SK-N-SH treated with all-trans-retinoic acid at 6 μM for 48 hours (cell line): Measurements from ENCODE around the gene ST6GALNAC3.
A peak's percentile ranks its signal among the peaks of the same experiment; 100 is the strongest.

Source experiments
- ATAC-seq: fragments of 200-7000 bp; cut with Tn5 transposase; 3 replicates; pipeline ENCODE4 v1.9.1; 2020; ENCODE audit warnings: mild to moderate bottlenecking, moderate library complexity
- ARNTL ChIP-seq: fragments of 450-650 bp; formaldehyde crosslinking; IDR thresholded peaks from 2 replicates; pipeline ENCODE4 v1.5.0; 2020; ENCODE audit warnings: low read depth, mild to moderate bottlenecking, moderate library complexity, borderline replicate concordance
- BACH2 ChIP-seq: fragments of 250-450 bp; sonication (Bioruptor Pico); IDR thresholded peaks from 2 replicates; pipeline ENCODE4 v1.9.0; 2021; ENCODE audit warnings: mild to moderate bottlenecking, borderline replicate concordance
- CREB5 ChIP-seq: fragments of 250-450 bp; sonication (Bioruptor Pico); IDR thresholded peaks from 2 replicates; pipeline ENCODE4 v1.5.1; 2020; ENCODE audit warnings: low read depth, mild to moderate bottlenecking, moderate library complexity
- CSDC2 ChIP-seq: fragments of 250-450 bp; sonication (Bioruptor Pico); IDR thresholded peaks from 2 replicates; pipeline ENCODE4 v1.5.0; 2020; ENCODE audit warnings: mild to moderate bottlenecking, moderate library complexity
- ESRRG ChIP-seq: fragments of 250-450 bp; sonication (Bioruptor Pico); IDR thresholded peaks from 2 replicates; pipeline ENCODE4 v1.6.1; 2021; ENCODE audit warnings: mild to moderate bottlenecking
- OSR1 ChIP-seq: fragments of 250-450 bp; sonication (Bioruptor Pico); IDR thresholded peaks from 2 replicates; pipeline ENCODE4 v1.8.0; 2022; ENCODE audit warnings: moderate library complexity, mild to moderate bottlenecking, inconsistent platforms
- PPARA ChIP-seq: fragments of 250-450 bp; sonication (Bioruptor Pico); IDR thresholded peaks from 2 replicates; pipeline ENCODE4 v1.5.0; 2020; ENCODE audit warnings: mild to moderate bottlenecking, borderline replicate concordance
- RARB ChIP-seq: fragments of 250-450 bp; sonication (Bioruptor Pico); IDR thresholded peaks from 2 replicates; pipeline ENCODE4 v1.8.0; 2021; ENCODE audit warnings: mild to moderate bottlenecking, moderate library complexity
- SNAI2 ChIP-seq: fragments of 250-450 bp; sonication (Bioruptor Pico); IDR thresholded peaks from 2 replicates; pipeline ENCODE4 v1.5.0; 2020; ENCODE audit warnings: mild to moderate bottlenecking, moderate library complexity
- TCF4 ChIP-seq: fragments of 250-450 bp; sonication (Bioruptor Pico); IDR thresholded peaks from 2 replicates; pipeline ENCODE4 v1.8.0; 2021; ENCODE audit warnings: mild to moderate bottlenecking, moderate library complexity, borderline replicate concordance
- TOX ChIP-seq: fragments of 250-450 bp; sonication (Bioruptor Pico); IDR thresholded peaks from 2 replicates; pipeline ENCODE4 v1.8.0; 2021; ENCODE audit warnings: mild to moderate bottlenecking, moderate library complexity, borderline replicate concordance
- TSHZ2 ChIP-seq: fragments of 250-450 bp; sonication (Bioruptor Pico); IDR thresholded peaks from 2 replicates; pipeline ENCODE4 v1.5.0; 2020; ENCODE audit warnings: mild to moderate bottlenecking, moderate library complexity
- ZFP30 ChIP-seq: fragments of 450-650 bp; formaldehyde crosslinking; IDR thresholded peaks from 2 replicates; pipeline ENCODE4 v1.5.0; 2022; ENCODE audit warnings: mild to moderate bottlenecking, moderate library complexity
- ZNF565 ChIP-seq: fragments of 450-650 bp; formaldehyde crosslinking; conservative IDR thresholded peaks from 2 replicates; pipeline ENCODE4 v1.5.0; 2020; ENCODE audit warnings: low read depth, mild to moderate bottlenecking, moderate library complexity
- ZNF70 ChIP-seq: fragments of 450-650 bp; formaldehyde crosslinking; IDR thresholded peaks from 2 replicates; pipeline ENCODE4 v1.5.0; 2020; ENCODE audit warnings: mild to moderate bottlenecking, moderate library complexity
- ZNF8 ChIP-seq: fragments of 450-650 bp; formaldehyde crosslinking; IDR thresholded peaks from 2 replicates; pipeline ENCODE4 v1.5.0; 2020; ENCODE audit warnings: mild to moderate bottlenecking, moderate library complexity
- TF ChIP-seq, protein P1 (sequence below): fragments of 250-450 bp; sonication (Bioruptor Pico); IDR thresholded peaks from 2 replicates; pipeline ENCODE4 v1.8.0; 2020; ENCODE audit warnings: mild to moderate bottlenecking, moderate library complexity, borderline replicate concordance

ST6GALNAC3 gene

DNA sequence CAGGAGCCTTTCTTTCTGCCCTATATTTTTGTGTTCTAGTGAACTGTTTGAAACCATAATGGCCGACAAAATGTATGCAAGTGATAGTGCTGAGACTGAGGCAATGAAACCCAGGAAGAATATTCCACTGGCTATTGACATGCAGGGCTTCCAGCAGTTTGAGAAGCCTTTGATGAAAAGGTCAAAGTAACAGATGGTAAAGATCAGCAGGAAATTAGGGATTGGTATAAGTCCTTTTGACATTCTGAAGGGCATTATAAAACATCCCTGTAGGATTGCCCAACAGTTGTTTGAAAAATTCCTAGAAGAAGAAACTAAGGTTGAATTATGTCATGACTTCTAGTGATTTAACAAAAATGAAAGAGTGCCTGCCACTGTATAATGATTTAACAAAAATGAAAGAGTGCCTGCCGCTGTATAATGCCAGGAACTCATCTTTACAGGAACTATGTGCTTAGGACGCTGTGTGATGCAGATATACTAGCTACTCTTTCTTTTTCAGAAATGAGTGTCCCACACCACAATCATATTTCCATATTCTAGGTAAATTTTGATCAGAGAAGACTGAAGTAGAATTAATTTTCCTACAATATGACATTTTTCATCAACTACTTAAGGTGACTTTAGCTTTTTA, 508.8 kb downstream of the ST6GALNAC3 start:
- TF ChIP-seq CREB5 (CRISPR knock-in tag) (no peak), BACH2 (no peak), ZNF565 (CRISPR knock-in tag) (no peak), TSHZ2 (CRISPR knock-in tag) (no peak), ARNTL (CRISPR knock-in tag) (no peak), ESRRG (CRISPR knock-in tag) (no peak), ZNF8 (CRISPR knock-in tag) (no peak), SNAI2 (no peak), OSR1 (CRISPR knock-in tag) (no peak), RARB (no peak), CSDC2 (CRISPR knock-in tag) (no peak), ZNF70 (CRISPR knock-in tag) (no peak)
- TF ChIP-seq, protein P1, sequence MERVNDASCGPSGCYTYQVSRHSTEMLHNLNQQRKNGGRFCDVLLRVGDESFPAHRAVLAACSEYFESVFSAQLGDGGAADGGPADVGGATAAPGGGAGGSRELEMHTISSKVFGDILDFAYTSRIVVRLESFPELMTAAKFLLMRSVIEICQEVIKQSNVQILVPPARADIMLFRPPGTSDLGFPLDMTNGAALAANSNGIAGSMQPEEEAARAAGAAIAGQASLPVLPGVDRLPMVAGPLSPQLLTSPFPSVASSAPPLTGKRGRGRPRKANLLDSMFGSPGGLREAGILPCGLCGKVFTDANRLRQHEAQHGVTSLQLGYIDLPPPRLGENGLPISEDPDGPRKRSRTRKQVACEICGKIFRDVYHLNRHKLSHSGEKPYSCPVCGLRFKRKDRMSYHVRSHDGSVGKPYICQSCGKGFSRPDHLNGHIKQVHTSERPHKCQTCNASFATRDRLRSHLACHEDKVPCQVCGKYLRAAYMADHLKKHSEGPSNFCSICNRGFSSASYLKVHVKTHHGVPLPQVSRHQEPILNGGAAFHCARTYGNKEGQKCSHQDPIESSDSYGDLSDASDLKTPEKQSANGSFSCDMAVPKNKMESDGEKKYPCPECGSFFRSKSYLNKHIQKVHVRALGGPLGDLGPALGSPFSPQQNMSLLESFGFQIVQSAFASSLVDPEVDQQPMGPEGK, result no peak
- TF ChIP-seq, all 23 proteins: peak for 0
- no peak for ATAC-seq

DNA sequence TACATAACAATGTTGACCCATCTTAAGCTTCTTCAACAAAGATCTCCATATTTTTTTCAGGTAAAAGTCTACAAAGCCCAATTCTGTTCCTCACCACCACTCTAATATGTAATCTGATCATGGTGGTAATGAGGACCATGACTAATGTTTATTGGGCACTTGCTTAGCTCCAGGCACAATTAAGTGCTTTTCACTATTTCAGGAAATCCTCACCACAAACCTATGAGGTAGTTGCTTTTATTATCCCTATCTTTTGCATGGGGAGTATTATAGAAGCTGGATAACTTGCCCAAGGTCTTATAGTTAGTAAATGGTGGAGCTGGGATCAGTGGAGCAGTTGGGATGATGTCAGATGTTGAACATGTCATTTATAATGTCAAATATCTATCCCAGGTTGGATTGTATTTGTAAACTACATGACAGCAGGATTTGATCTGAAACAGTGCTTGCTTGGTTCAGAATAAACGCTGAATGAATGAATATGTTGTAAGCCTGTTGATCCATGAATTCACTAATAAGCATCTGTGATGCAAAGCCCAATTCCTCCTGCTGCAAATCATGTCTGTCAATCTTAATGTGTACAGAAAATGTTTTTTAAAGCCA, 509.4 kb downstream of the ST6GALNAC3 start:
- no peak for ATAC-seq
- no peak for TF ChIP-seq TSHZ2 (CRISPR knock-in tag)

DNA sequence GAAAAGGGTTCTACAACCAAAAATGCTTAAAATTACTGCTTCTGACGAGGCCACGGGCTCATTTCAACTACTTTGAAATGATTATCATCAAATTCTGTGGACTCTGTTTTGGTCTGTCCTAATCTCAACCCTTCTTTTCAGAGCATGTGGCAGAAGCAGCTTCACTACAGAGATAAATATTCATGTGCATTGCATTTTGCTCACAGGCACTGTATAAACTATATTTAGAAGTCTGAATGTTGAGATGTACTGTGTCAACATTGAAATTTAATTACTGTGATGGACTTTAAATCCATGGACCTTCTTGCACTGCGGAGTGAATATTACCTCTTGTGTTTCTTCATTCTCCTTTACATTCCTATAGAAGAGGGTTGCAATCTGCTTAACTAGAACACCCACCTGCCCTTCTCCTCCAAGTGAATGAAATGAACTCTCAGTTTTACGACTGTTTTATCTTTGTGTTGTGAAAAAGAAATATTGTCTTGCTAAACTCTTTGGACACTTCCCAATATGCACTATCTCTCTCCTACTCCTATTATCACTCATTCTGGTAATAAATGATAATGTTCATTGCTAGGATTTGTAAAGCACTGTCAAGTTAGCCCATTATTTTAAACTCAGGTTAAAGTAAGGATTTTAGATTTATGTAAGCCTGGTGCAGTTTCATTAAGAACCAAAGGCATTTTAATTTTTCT, 511.6 kb downstream of the ST6GALNAC3 start:
- TF ChIP-seq ZNF565 (CRISPR knock-in tag), result no peak
- TF ChIP-seq TCF4 (CRISPR knock-in tag), result 0 out of 2 replicates have a peak, but pooled peaks have one; percentile 15
- no peak for ATAC-seq

DNA sequence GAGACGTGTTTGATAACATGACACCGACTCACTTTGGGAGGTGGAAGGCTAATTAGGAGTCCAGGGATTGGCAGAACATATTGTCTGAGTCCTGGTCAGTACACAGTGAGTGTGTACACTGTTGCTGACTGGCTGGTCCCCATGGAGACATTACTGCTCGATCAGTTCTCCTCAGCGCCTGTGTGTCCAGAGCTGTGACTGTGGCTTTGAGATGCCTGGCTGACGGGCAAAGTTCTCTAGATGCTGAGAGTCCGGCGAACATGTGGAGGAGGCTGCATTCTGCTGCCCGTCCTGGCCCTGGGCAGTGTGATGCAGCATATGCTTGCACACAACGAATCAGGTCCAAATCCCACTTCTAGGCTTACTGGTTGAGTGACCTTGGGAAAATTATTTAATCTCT, 512.7 kb downstream of the ST6GALNAC3 start:
- ATAC-seq, result no peak
- TF ChIP-seq CSDC2 (CRISPR knock-in tag) (no peak), ZFP30 (no peak), ZNF565 (CRISPR knock-in tag) (no peak), TOX (no peak), PPARA (CRISPR knock-in tag) (no peak), SNAI2 (no peak)
